Hepatocyte (in vitro differentiated cells): Measurements from ENCODE around the gene IYD.

Source experiments
- CTCF ChIP-seq: fragments of 200-600 bp; sonication (generic); IDR thresholded peaks from 2 replicates; pipeline ENCODE4 v1.5.1; 2016; ENCODE audit warnings: antibody characterized with exemption, mild to moderate bottlenecking; ENCODE audit not compliant: poor library complexity
- EZH2 ChIP-seq: fragments of 200-600 bp; sonication (generic); IDR thresholded peaks from 2 replicates; pipeline ENCODE4 v1.6.1; 2016; ENCODE audit warnings: antibody characterized with exemption, mild to moderate bottlenecking, borderline replicate concordance

GRCh38 chr6:150380256-150380655 is 11.4 kb downstream of the IYD start:
- TF ChIP-seq CTCF: no peak
- no peak for TF ChIP-seq EZH2
